ENCODE data around the gene CD8A. TPM values are rescaled to one million over a fixed set of nuclear protein-coding genes. Genes with fewer than 3 reads are reported as not detected.

The CD8A gene
- total RNA-seq, 1 donor from 2014 or later: 0.62 TPM

GRCh38 chr2:86783615-86784339, 6.9 kb downstream of the CD8A start:
- no peak for DNase-seq (ENCODE audit: low spot score)
- intact Hi-C loops (cut with DNase I): no loop called here

- intact Hi-C loops (cut with DNase I): no loop called here
- DNase-seq (ENCODE audit: low spot score): no peak
Measured at GRCh38 chr2:86782748-86783147, 8.0 kb downstream of the CD8A start.

- DNase-seq (ENCODE audit: low spot score): no peak
- intact Hi-C loops (cut with DNase I): no loop called here
Measured at GRCh38 chr2:86781363-86781762, 9.3 kb downstream of the CD8A start.

GRCh38 chr2:86779971-86780370, 10.7 kb downstream of the CD8A start:
- DNase-seq (ENCODE audit: low spot score): no peak
- intact Hi-C loops (cut with DNase I): no loop called here

- intact Hi-C loops (cut with DNase I): no loop called here
- DNase-seq (ENCODE audit: low spot score): no peak
Measured at GRCh38 chr2:86778957-86779356, 11.8 kb downstream of the CD8A start.

- no peak for DNase-seq (ENCODE audit: low spot score)
- intact Hi-C loops (cut with DNase I): no loop called here
Measured at GRCh38 chr2:86776532-86776931, 14.2 kb downstream of the CD8A start.

- DNase-seq (ENCODE audit: low spot score): no peak
- intact Hi-C loops (cut with DNase I): no loop called here
Measured at GRCh38 chr2:86775338-86775737, 15.4 kb downstream of the CD8A start.

GRCh38 chr2:86774862-86775261, 15.9 kb downstream of the CD8A start:
- no peak for DNase-seq (ENCODE audit: low spot score)
- intact Hi-C loops (cut with DNase I): no loop called here

GRCh38 chr2:86772611-86773010, 18.1 kb downstream of the CD8A start:
- intact Hi-C loops (cut with DNase I): no loop called here
- DNase-seq (ENCODE audit: low spot score): no peak

GRCh38 chr2:86770816-86771301, 19.9 kb downstream of the CD8A start:
- DNase-seq (ENCODE audit: low spot score): no peak
- intact Hi-C loops (cut with DNase I): no loop called here

GRCh38 chr2:86769838-86770237, 20.9 kb downstream of the CD8A start:
- no peak for DNase-seq (ENCODE audit: low spot score)
- intact Hi-C loops (cut with DNase I): no loop called here

GRCh38 chr2:86768189-86768949, 22.3 kb downstream of the CD8A start:
- intact Hi-C loops (cut with DNase I): no loop called here
- no peak for DNase-seq (ENCODE audit: low spot score)

GRCh38 chr2:86765310-86765695, 25.4 kb downstream of the CD8A start:
- no peak for DNase-seq (ENCODE audit: low spot score)
- intact Hi-C loops (cut with DNase I): no loop called here

GRCh38 chr2:86764661-86765309, 25.9 kb downstream of the CD8A start:
- DNase-seq (ENCODE audit: low spot score): no peak
- intact Hi-C loops (cut with DNase I): no loop called here

GRCh38 chr2:86760371-86760770, 30.3 kb downstream of the CD8A start:
- intact Hi-C loops (cut with DNase I): no loop called here
- no peak for DNase-seq (ENCODE audit: low spot score)

- DNase-seq (ENCODE audit: low spot score): no peak
- intact Hi-C loops (cut with DNase I): no loop called here
Measured at GRCh38 chr2:86758405-86758804, 32.3 kb downstream of the CD8A start.

GRCh38 chr2:86753606-86754005, 37.1 kb downstream of the CD8A start:
- DNase-seq (ENCODE audit: low spot score): no peak
- intact Hi-C loops (cut with DNase I): no loop called here

GRCh38 chr2:86752934-86753333, 37.8 kb downstream of the CD8A start:
- intact Hi-C loops (cut with DNase I): no loop called here
- DNase-seq (ENCODE audit: low spot score): no peak

GRCh38 chr2:86751778-86752177, 38.9 kb downstream of the CD8A start:
- intact Hi-C loops (cut with DNase I): no loop called here
- no peak for DNase-seq (ENCODE audit: low spot score)

- intact Hi-C loops (cut with DNase I): no loop called here
- DNase-seq (ENCODE audit: low spot score): no peak
Measured at GRCh38 chr2:86750240-86750839, 40.4 kb downstream of the CD8A start.
